Measurements from ENCODE around the gene GALR1. TPM values are rescaled to one million over a fixed set of nuclear protein-coding genes. Genes with fewer than 3 reads are reported as not detected.

Gene GALR1
- total RNA-seq, 1 experiment from 2014 or later, result not detected

GRCh38 chr18:77298172-77298571 lies 48.5 kb downstream of the GALR1 start:
- no peak overlapping the region for H3K4me3 Mint-ChIP-seq (ENCODE audit: unreplicated experiment)
- H3K27me3 ChIP-seq (replicated peaks; ENCODE audit: control insufficient read depth, insufficient read depth, low read length), result no peaks in the 10 kb centered on the region
- POLR2A ChIA-PET, result no interaction called here
- no peaks in the 10 kb centered on the region for H3K9me3 Mint-ChIP-seq (ENCODE audit: unreplicated experiment)
- intact Hi-C loops (cut with micrococcal nuclease; ENCODE audit: unreplicated experiment), result no loop called here
- H3K4me3 ChIP-seq (ENCODE audit: low read depth, low read length), result no peak overlapping the region
- no peaks in the 10 kb centered on the region for H3K9me3 ChIP-seq
- no TSS peak for BruUV-seq (replicated peaks)
- DNase-seq, result no peak
- H3K27me3 Mint-ChIP-seq (ENCODE audit: insufficient read depth, unreplicated experiment), result peaks cover 2% of the 10 kb centered on the region
- H3K4me1 Mint-ChIP-seq (ENCODE audit: low read depth, unreplicated experiment), result no peaks in the 10 kb centered on the region
- no peak overlapping the region for H3K27ac Mint-ChIP-seq (ENCODE audit: unreplicated experiment)
- CTCF ChIA-PET, result no interaction called here
- H3K36me3 ChIP-seq (ENCODE audit: control insufficient read depth, insufficient read depth, low read length), result no peaks in the 10 kb centered on the region
- H3K36me3 Mint-ChIP-seq (ENCODE audit: insufficient read depth, unreplicated experiment), result no peaks in the 10 kb centered on the region
- TF ChIP-seq CTCF (IDR thresholded peaks at IDR 0.05; ENCODE audit: insufficient read depth in 1 of 2, low read depth in 1 of 2, low read length in 1 of 2, severe bottlenecking in 1 of 2, unreplicated experiment in 1 of 2), result no peak
- H3K4me1 ChIP-seq, result no peaks in the 10 kb centered on the region

GRCh38 chr18:77299706-77300105 lies 50.1 kb downstream of the GALR1 start:
- no peaks in the 10 kb centered on the region for H3K27me3 ChIP-seq (replicated peaks; ENCODE audit: control insufficient read depth, insufficient read depth, low read length)
- H3K27me3 Mint-ChIP-seq (ENCODE audit: insufficient read depth, unreplicated experiment), result peaks cover 2% of the 10 kb centered on the region
- H3K36me3 ChIP-seq (ENCODE audit: control insufficient read depth, insufficient read depth, low read length), result no peaks in the 10 kb centered on the region
- intact Hi-C loops (cut with micrococcal nuclease; ENCODE audit: unreplicated experiment), result no loop called here
- BruUV-seq (replicated peaks), result no TSS peak
- no peaks in the 10 kb centered on the region for H3K36me3 Mint-ChIP-seq (ENCODE audit: insufficient read depth, unreplicated experiment)
- no peak overlapping the region for H3K4me3 Mint-ChIP-seq (ENCODE audit: unreplicated experiment)
- TF ChIP-seq CTCF (IDR thresholded peaks at IDR 0.05; ENCODE audit: insufficient read depth in 1 of 2, low read depth in 1 of 2, low read length in 1 of 2, severe bottlenecking in 1 of 2, unreplicated experiment in 1 of 2), result no peak
- POLR2A ChIA-PET, result no interaction called here
- no peaks in the 10 kb centered on the region for H3K9me3 Mint-ChIP-seq (ENCODE audit: unreplicated experiment)
- no peaks in the 10 kb centered on the region for H3K4me1 Mint-ChIP-seq (ENCODE audit: low read depth, unreplicated experiment)
- no peaks in the 10 kb centered on the region for H3K9me3 ChIP-seq
- H3K27ac Mint-ChIP-seq (ENCODE audit: unreplicated experiment), result no peak overlapping the region
- no peak for DNase-seq
- CTCF ChIA-PET, result no interaction called here
- no peaks in the 10 kb centered on the region for H3K4me1 ChIP-seq
- no peak overlapping the region for H3K4me3 ChIP-seq (ENCODE audit: low read depth, low read length)

GRCh38 chr18:77300579-77300978 lies 50.9 kb downstream of the GALR1 start:
- Mint-ChIP-seq H3K36me3 (ENCODE audit: insufficient read depth, unreplicated experiment) (no peaks in the 10 kb centered on the region), H3K9me3 (ENCODE audit: unreplicated experiment) (no peaks in the 10 kb centered on the region), H3K4me3 (ENCODE audit: unreplicated experiment) (no peak overlapping the region), H3K27me3 (ENCODE audit: insufficient read depth, unreplicated experiment) (peaks cover 2% of the 10 kb centered on the region), H3K27ac (ENCODE audit: unreplicated experiment) (no peak overlapping the region), H3K4me1 (ENCODE audit: low read depth, unreplicated experiment) (no peaks in the 10 kb centered on the region)
- no peaks in the 10 kb centered on the region for H3K36me3 ChIP-seq (ENCODE audit: control insufficient read depth, insufficient read depth, low read length)
- no peak for DNase-seq
- no peaks in the 10 kb centered on the region for H3K4me1 ChIP-seq
- intact Hi-C loops (cut with micrococcal nuclease; ENCODE audit: unreplicated experiment), result no loop called here
- BruUV-seq (replicated peaks), result no TSS peak
- TF ChIP-seq CTCF (IDR thresholded peaks at IDR 0.05; ENCODE audit: insufficient read depth in 1 of 2, low read depth in 1 of 2, low read length in 1 of 2, severe bottlenecking in 1 of 2, unreplicated experiment in 1 of 2), result no peak
- no peak overlapping the region for H3K4me3 ChIP-seq (ENCODE audit: low read depth, low read length)
- no peaks in the 10 kb centered on the region for H3K9me3 ChIP-seq
- CTCF ChIA-PET, result no interaction called here
- H3K27me3 ChIP-seq (replicated peaks; ENCODE audit: control insufficient read depth, insufficient read depth, low read length), result no peaks in the 10 kb centered on the region
- POLR2A ChIA-PET, result no interaction called here

Data from Caco-2 (cell line).